H1 (cell line): ENCODE measurements around the gene STRADB. TPM values are rescaled to one million over a fixed set of nuclear protein-coding genes. Genes with fewer than 3 reads are reported as not detected.

ENCODE experiments used
- ATF3 ChIP-seq: IDR thresholded peaks from 2 replicates; pipeline ENCODE4 v1.6.1; 2011; ENCODE audit warnings: low read depth, mild to moderate bottlenecking, low read length; ENCODE audit not compliant: insufficient read depth
- CREB1 ChIP-seq: IDR thresholded peaks from 2 replicates; pipeline ENCODE4 v1.6.1; 2012; ENCODE audit warnings: inconsistent platforms
- E2F6 ChIP-seq: IDR thresholded peaks from 2 replicates; pipeline ENCODE4 v1.6.1; 2012; ENCODE audit warnings: inconsistent platforms
- EGR1 ChIP-seq: IDR thresholded peaks from 2 replicates; pipeline ENCODE4 v1.6.1; 2011; ENCODE audit warnings: low read depth, low read length, borderline replicate concordance
- SRF ChIP-seq: IDR thresholded peaks from 2 replicates; pipeline ENCODE4 v1.6.1; 2011; ENCODE audit warnings: mild to moderate bottlenecking, low read depth, low read length, moderate library complexity
- TAF1 ChIP-seq: IDR thresholded peaks from 2 replicates; pipeline ENCODE4 v1.6.1; 2011; ENCODE audit warnings: mild to moderate bottlenecking, low read depth, low read length
- TEAD4 ChIP-seq: IDR thresholded peaks from 2 replicates; pipeline ENCODE4 v1.6.1; 2012; ENCODE audit warnings: low read depth, low read length, inconsistent platforms, mixed read lengths
- polyA plus RNA-seq, 7 experiments: library from polyadenylated mRNA; depleted of rRNA in 3 of 7; stranded (reverse) in 5 of 7; unstranded in 2 of 7; fragments of >200 nt in 5 of 7; fragments of 200-250 nt in 2 of 7; gene quantifications; 1 replicate in 5 of 7; 2 replicates in 1 of 7; 4 replicates in 1 of 7; pipeline versions ENCODE4 v1.2.1 to v1.2.3, GENCODE V29; 2011 to 2013; ENCODE audit warnings: missing spikeins in 2 of 7, mixed read lengths in 2 of 7
- total RNA-seq: library from RNA; stranded (reverse); fragmentation: NEBNext Ultra II Directional; extraction: Animal tissue kit (Norgen Biotek cat#: 25700); gene quantifications from 2 replicates; pipeline ENCODE4 v1.2.1, GENCODE V29; 2021
- TF ChIP-seq, protein P1 (sequence below): fragments of 300-600 bp; sonication (generic); IDR thresholded peaks from 2 replicates; pipeline ENCODE4 v1.7.1; 2012; ENCODE audit warnings: low read length, moderate library complexity, mild to moderate bottlenecking, inconsistent platforms; ENCODE audit not compliant: insufficient replicate concordance

The STRADB gene
- total and polyA plus RNA-seq, 2 of the 8 experiments (the other 6 are each of a cell fraction or from before 2014, with no cell fraction given) = 20.9 to 34.9 TPM

DNA sequence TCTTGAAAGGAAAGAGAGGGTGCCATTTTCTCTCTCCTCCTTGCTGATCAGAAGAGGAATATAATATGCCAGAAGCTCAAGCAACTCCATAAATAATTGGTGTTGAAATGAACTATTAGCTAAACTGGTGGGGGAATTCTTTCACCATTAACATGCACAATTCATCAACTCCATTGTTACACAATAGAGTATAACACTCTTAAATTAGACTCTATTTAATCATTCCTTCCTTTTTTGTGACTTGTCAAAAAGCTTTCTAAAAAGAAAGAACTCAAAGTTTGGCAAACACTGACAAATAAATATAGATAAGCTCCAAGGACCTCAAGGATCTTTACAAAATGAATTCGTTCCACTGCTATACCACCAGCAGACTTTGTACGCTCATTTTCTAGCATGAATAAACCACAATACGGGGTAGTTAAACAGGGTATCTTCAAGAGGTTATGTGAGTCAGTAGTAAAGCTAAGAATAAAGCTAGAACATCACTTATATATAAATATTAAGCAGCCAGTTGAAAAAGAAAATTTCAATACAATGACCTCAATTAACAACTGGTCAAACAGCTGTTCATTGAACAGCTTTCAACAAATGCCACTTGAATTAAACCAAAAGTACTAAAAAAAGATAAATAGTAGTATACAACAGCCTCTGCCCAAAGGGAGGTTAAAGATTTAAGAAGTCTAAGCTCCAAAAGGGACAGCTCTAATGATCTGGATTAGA lies 6.6 kb upstream of the STRADB start (continued):
- TF ChIP-seq, protein P1, sequence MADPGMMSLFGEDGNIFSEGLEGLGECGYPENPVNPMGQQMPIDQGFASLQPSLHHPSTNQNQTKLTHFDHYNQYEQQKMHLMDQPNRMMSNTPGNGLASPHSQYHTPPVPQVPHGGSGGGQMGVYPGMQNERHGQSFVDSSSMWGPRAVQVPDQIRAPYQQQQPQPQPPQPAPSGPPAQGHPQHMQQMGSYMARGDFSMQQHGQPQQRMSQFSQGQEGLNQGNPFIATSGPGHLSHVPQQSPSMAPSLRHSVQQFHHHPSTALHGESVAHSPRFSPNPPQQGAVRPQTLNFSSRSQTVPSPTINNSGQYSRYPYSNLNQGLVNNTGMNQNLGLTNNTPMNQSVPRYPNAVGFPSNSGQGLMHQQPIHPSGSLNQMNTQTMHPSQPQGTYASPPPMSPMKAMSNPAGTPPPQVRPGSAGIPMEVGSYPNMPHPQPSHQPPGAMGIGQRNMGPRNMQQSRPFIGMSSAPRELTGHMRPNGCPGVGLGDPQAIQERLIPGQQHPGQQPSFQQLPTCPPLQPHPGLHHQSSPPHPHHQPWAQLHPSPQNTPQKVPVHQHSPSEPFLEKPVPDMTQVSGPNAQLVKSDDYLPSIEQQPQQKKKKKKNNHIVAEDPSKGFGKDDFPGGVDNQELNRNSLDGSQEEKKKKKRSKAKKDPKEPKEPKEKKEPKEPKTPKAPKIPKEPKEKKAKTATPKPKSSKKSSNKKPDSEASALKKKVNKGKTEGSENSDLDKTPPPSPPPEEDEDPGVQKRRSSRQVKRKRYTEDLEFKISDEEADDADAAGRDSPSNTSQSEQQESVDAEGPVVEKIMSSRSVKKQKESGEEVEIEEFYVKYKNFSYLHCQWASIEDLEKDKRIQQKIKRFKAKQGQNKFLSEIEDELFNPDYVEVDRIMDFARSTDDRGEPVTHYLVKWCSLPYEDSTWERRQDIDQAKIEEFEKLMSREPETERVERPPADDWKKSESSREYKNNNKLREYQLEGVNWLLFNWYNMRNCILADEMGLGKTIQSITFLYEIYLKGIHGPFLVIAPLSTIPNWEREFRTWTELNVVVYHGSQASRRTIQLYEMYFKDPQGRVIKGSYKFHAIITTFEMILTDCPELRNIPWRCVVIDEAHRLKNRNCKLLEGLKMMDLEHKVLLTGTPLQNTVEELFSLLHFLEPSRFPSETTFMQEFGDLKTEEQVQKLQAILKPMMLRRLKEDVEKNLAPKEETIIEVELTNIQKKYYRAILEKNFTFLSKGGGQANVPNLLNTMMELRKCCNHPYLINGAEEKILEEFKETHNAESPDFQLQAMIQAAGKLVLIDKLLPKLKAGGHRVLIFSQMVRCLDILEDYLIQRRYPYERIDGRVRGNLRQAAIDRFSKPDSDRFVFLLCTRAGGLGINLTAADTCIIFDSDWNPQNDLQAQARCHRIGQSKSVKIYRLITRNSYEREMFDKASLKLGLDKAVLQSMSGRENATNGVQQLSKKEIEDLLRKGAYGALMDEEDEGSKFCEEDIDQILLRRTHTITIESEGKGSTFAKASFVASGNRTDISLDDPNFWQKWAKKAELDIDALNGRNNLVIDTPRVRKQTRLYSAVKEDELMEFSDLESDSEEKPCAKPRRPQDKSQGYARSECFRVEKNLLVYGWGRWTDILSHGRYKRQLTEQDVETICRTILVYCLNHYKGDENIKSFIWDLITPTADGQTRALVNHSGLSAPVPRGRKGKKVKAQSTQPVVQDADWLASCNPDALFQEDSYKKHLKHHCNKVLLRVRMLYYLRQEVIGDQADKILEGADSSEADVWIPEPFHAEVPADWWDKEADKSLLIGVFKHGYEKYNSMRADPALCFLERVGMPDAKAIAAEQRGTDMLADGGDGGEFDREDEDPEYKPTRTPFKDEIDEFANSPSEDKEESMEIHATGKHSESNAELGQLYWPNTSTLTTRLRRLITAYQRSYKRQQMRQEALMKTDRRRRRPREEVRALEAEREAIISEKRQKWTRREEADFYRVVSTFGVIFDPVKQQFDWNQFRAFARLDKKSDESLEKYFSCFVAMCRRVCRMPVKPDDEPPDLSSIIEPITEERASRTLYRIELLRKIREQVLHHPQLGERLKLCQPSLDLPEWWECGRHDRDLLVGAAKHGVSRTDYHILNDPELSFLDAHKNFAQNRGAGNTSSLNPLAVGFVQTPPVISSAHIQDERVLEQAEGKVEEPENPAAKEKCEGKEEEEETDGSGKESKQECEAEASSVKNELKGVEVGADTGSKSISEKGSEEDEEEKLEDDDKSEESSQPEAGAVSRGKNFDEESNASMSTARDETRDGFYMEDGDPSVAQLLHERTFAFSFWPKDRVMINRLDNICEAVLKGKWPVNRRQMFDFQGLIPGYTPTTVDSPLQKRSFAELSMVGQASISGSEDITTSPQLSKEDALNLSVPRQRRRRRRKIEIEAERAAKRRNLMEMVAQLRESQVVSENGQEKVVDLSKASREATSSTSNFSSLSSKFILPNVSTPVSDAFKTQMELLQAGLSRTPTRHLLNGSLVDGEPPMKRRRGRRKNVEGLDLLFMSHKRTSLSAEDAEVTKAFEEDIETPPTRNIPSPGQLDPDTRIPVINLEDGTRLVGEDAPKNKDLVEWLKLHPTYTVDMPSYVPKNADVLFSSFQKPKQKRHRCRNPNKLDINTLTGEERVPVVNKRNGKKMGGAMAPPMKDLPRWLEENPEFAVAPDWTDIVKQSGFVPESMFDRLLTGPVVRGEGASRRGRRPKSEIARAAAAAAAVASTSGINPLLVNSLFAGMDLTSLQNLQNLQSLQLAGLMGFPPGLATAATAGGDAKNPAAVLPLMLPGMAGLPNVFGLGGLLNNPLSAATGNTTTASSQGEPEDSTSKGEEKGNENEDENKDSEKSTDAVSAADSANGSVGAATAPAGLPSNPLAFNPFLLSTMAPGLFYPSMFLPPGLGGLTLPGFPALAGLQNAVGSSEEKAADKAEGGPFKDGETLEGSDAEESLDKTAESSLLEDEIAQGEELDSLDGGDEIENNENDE = no peak
- no peak for TF ChIP-seq ATF3
- no peak for TF ChIP-seq SRF
- TF ChIP-seq CREB1 = no peak
- no peak for TF ChIP-seq E2F6
- no peak for TF ChIP-seq TAF1
- no peak for TF ChIP-seq TEAD4
- no peak for TF ChIP-seq EGR1
